NCI-H128 (cell line): Measurements from ENCODE around the gene KDELR3.

Source experiments
- DNase-seq: peaks from one replicate; lab custom pipeline; 2025; ENCODE audit not compliant: unreplicated experiment; lab: John Stamatoyannopoulos, UW

KDELR3 gene

GRCh38 chr22:38481162-38481870 lies 13.4 kb downstream of the KDELR3 start:
- no peak for DNase-seq

- no peak for DNase-seq
Observed at GRCh38 chr22:38481871-38482332, 14.0 kb downstream of the KDELR3 start.

GRCh38 chr22:38482662-38483308 lies 14.9 kb downstream of the KDELR3 start:
- no peak for DNase-seq

GRCh38 chr22:38484244-38484643 lies 16.3 kb downstream of the KDELR3 start:
- DNase-seq = no peak

- no peak for DNase-seq
Observed at GRCh38 chr22:38485783-38486182, 17.9 kb downstream of the KDELR3 start.

- no peak for DNase-seq
Observed at GRCh38 chr22:38487946-38488345, 20.1 kb downstream of the KDELR3 start.

- DNase-seq = no peak
Observed at GRCh38 chr22:38489142-38489541, 21.2 kb downstream of the KDELR3 start.

GRCh38 chr22:38489561-38490145 lies 21.8 kb downstream of the KDELR3 start:
- no peak for DNase-seq

- DNase-seq = no peak
Observed at GRCh38 chr22:38490475-38490874, 22.6 kb downstream of the KDELR3 start.

- no peak for DNase-seq
Observed at GRCh38 chr22:38490915-38491314, 23.0 kb downstream of the KDELR3 start.

GRCh38 chr22:38491707-38492348 lies 23.9 kb downstream of the KDELR3 start:
- no peak for DNase-seq

GRCh38 chr22:38494498-38494897 lies 26.6 kb downstream of the KDELR3 start:
- no peak for DNase-seq

GRCh38 chr22:38494939-38495338 lies 27.0 kb downstream of the KDELR3 start:
- no peak for DNase-seq

- no peak for DNase-seq
Observed at GRCh38 chr22:38497869-38498268, 30.0 kb downstream of the KDELR3 start.

GRCh38 chr22:38501797-38502672 lies 34.1 kb downstream of the KDELR3 start:
- DNase-seq = no peak

GRCh38 chr22:38503021-38503420 lies 35.1 kb downstream of the KDELR3 start:
- DNase-seq = no peak

- DNase-seq = no peak
Observed at GRCh38 chr22:38504731-38505540, 37.0 kb downstream of the KDELR3 start.

GRCh38 chr22:38505541-38506117 lies 37.7 kb downstream of the KDELR3 start:
- no peak for DNase-seq

GRCh38 chr22:38506118-38506962 lies 38.4 kb downstream of the KDELR3 start, which contains the start of gene DDX17:
Gene DDX17 (minus strand): TSS chr22:38506311.
- DNase-seq = peak; percentile 89
